Measurements from ENCODE around the gene PHOSPHO2. TPM values are rescaled to one million over a fixed set of nuclear protein-coding genes. Genes with fewer than 3 reads are reported as not detected.

The PHOSPHO2 gene
- total and polyA plus RNA-seq, 4 donors = 1.4 to 5.3 (median 3.6) TPM

- TF ChIP-seq, protein P1, sequence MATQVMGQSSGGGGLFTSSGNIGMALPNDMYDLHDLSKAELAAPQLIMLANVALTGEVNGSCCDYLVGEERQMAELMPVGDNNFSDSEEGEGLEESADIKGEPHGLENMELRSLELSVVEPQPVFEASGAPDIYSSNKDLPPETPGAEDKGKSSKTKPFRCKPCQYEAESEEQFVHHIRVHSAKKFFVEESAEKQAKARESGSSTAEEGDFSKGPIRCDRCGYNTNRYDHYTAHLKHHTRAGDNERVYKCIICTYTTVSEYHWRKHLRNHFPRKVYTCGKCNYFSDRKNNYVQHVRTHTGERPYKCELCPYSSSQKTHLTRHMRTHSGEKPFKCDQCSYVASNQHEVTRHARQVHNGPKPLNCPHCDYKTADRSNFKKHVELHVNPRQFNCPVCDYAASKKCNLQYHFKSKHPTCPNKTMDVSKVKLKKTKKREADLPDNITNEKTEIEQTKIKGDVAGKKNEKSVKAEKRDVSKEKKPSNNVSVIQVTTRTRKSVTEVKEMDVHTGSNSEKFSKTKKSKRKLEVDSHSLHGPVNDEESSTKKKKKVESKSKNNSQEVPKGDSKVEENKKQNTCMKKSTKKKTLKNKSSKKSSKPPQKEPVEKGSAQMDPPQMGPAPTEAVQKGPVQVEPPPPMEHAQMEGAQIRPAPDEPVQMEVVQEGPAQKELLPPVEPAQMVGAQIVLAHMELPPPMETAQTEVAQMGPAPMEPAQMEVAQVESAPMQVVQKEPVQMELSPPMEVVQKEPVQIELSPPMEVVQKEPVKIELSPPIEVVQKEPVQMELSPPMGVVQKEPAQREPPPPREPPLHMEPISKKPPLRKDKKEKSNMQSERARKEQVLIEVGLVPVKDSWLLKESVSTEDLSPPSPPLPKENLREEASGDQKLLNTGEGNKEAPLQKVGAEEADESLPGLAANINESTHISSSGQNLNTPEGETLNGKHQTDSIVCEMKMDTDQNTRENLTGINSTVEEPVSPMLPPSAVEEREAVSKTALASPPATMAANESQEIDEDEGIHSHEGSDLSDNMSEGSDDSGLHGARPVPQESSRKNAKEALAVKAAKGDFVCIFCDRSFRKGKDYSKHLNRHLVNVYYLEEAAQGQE (IDR thresholded peaks at IDR 0.05) = no peak
- TF ChIP-seq FOXA2 (IDR thresholded peaks at IDR 0.05) (no peak), HNF4A (conservative IDR thresholded peaks at IDR 0.05) (no peak), YY1 (IDR thresholded peaks at IDR 0.05) (no peak)
- TF ChIP-seq, protein P2, sequence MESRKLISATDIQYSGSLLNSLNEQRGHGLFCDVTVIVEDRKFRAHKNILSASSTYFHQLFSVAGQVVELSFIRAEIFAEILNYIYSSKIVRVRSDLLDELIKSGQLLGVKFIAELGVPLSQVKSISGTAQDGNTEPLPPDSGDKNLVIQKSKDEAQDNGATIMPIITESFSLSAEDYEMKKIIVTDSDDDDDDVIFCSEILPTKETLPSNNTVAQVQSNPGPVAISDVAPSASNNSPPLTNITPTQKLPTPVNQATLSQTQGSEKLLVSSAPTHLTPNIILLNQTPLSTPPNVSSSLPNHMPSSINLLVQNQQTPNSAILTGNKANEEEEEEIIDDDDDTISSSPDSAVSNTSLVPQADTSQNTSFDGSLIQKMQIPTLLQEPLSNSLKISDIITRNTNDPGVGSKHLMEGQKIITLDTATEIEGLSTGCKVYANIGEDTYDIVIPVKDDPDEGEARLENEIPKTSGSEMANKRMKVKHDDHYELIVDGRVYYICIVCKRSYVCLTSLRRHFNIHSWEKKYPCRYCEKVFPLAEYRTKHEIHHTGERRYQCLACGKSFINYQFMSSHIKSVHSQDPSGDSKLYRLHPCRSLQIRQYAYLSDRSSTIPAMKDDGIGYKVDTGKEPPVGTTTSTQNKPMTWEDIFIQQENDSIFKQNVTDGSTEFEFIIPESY (IDR thresholded peaks at IDR 0.05) = no peak
- TF ChIP-seq, protein P3, sequence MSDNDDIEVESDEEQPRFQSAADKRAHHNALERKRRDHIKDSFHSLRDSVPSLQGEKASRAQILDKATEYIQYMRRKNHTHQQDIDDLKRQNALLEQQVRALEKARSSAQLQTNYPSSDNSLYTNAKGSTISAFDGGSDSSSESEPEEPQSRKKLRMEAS (IDR thresholded peaks at IDR 0.05) = no peak
Measured at GRCh38 chr2:169661265-169661664, 33.0 kb upstream of the PHOSPHO2 start (continued).

- TF ChIP-seq FOXA1 (IDR thresholded peaks at IDR 0.05) = no peak
- TF ChIP-seq, protein P3 (IDR thresholded peaks at IDR 0.05) = no peak
- TF ChIP-seq, protein P4, sequence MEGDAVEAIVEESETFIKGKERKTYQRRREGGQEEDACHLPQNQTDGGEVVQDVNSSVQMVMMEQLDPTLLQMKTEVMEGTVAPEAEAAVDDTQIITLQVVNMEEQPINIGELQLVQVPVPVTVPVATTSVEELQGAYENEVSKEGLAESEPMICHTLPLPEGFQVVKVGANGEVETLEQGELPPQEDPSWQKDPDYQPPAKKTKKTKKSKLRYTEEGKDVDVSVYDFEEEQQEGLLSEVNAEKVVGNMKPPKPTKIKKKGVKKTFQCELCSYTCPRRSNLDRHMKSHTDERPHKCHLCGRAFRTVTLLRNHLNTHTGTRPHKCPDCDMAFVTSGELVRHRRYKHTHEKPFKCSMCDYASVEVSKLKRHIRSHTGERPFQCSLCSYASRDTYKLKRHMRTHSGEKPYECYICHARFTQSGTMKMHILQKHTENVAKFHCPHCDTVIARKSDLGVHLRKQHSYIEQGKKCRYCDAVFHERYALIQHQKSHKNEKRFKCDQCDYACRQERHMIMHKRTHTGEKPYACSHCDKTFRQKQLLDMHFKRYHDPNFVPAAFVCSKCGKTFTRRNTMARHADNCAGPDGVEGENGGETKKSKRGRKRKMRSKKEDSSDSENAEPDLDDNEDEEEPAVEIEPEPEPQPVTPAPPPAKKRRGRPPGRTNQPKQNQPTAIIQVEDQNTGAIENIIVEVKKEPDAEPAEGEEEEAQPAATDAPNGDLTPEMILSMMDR (IDR thresholded peaks at IDR 0.05; ENCODE audit: low read depth, low read length, missing input control) = no peak
- no peak for TF ChIP-seq RAD21 (IDR thresholded peaks at IDR 0.05)
- no peak for TF ChIP-seq TAF1 (conservative IDR thresholded peaks at IDR 0.05)
- no peak for TF ChIP-seq GABPA (IDR thresholded peaks at IDR 0.05 in 1 of 2, conservative IDR thresholded peaks at IDR 0.05 in 1 of 2)
- TF ChIP-seq NR2F2 (IDR thresholded peaks at IDR 0.05) = no peak
- TF ChIP-seq, protein P1 (IDR thresholded peaks at IDR 0.05) = no peak
- TF ChIP-seq, protein P2 (IDR thresholded peaks at IDR 0.05) = no peak
- no peaks in the 10 kb centered on the region for H3K9me3 ChIP-seq (ENCODE audit: control insufficient read depth in 4 of 4, low read length in 3 of 4)
- 95% methylated on average over 1 of the region's 1 CpG for WGBS
- H3K4me3 ChIP-seq (ENCODE audit: low read depth in 1 of 3, low read length in 3 of 3) = no peak overlapping the region
- no peaks in the 10 kb centered on the region for H3K4me1 ChIP-seq (ENCODE audit: control insufficient read depth in 4 of 4, insufficient read depth in 4 of 4, low read length in 3 of 4)
- H3K27me3 ChIP-seq (ENCODE audit: control insufficient read depth in 4 of 4, insufficient read depth in 4 of 4, low read length in 3 of 4) = no peaks in the 10 kb centered on the region
- no peak overlapping the region for H3K27ac ChIP-seq (ENCODE audit: low read depth in 1 of 2, low read length in 2 of 2)
- no peaks in the 10 kb centered on the region for H3K36me3 ChIP-seq (ENCODE audit: control insufficient read depth in 4 of 4, insufficient read depth in 3 of 4, low read depth in 1 of 4, low read length in 3 of 4)
- no peak overlapping the region for H3K9ac ChIP-seq (ENCODE audit: low read depth in 1 of 2, low read length in 2 of 2)
- no peak for DNase-seq (ENCODE audit: low spot score)
Measured at GRCh38 chr2:169662744-169663143, 31.5 kb upstream of the PHOSPHO2 start.
